ENCODE data around the gene FCRL5.
A peak's percentile ranks its signal among the peaks of the same experiment; 100 is the strongest.
"Not testable (repeated sequence)": the region's sequence is repeated elsewhere in the genome, so short reads cannot be mapped to it uniquely, and the experiment has no call there.

Gene FCRL5

DNA sequence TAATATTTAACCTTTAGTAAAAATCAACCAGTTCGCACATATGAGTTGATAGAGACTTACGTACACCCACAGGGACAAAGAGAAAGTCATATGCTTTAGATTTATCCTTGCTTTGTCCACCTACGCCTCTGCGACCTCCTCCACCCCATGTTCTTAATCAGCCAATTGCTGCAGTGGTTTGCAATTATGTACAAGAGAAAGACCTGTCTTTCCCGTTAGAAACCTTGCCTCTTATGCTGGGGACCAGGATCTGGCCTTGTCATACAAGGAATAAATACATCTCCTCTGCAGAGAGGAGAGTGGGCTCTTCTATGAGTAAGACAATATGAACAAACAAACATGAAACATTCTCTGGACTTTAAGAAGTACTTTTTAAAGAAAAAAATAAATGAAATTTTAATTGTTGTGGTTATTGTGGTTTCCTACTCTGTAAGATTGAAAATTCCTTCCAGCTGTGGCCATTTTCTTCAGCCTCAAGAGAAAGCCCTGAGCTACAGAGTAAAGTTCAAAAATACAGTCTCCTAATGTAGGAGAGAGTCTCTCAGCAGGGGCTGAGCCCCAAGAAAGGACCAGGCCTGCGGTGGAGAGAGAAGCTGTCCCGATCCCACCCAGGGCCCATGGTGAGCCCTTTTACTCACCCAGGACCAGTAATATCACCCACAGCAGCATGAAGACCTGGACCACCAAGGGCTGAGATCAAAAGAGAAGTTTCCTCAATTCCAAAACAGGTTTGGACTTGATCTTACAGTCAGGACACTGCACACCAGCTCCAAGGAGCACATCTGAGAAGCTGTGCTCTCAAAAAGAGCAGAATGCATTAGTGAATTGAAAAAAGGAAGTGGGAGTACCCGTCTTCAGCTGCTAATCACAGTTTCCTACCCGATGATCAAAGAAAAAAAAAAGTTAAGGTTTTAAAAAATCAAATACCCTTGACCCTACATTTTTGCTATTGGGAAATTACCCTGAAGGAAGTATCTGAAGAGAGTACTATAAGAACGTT is at the start of gene FCRL5:
FCRL5 (minus strand) TSS at position 822 of the 1,000 bp plus-strand sequence; CDS start at position 669, 153 bp downstream.
- DNase-seq (ENCODE audit: low spot score), result no peak

DNA sequence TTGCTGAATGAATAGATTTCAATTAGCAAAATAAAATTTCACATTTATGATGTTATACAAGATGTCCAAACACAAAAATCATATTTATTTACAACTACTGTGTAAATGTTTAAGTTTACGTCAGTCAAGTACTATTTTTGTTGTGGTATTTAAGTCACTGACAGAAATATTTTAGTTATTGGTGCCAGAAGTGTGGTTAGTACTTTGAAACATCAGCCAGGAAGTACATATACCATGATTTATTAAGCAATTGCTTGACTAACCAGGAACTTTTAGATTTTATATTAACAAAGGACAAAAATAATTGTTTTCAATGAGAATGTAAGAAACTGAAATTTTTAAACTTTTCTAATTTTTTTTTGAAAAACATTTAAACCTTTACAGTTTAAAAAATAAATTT is 47.9 kb upstream of the FCRL5 start:
- no peak for DNase-seq (ENCODE audit: low spot score)

DNA sequence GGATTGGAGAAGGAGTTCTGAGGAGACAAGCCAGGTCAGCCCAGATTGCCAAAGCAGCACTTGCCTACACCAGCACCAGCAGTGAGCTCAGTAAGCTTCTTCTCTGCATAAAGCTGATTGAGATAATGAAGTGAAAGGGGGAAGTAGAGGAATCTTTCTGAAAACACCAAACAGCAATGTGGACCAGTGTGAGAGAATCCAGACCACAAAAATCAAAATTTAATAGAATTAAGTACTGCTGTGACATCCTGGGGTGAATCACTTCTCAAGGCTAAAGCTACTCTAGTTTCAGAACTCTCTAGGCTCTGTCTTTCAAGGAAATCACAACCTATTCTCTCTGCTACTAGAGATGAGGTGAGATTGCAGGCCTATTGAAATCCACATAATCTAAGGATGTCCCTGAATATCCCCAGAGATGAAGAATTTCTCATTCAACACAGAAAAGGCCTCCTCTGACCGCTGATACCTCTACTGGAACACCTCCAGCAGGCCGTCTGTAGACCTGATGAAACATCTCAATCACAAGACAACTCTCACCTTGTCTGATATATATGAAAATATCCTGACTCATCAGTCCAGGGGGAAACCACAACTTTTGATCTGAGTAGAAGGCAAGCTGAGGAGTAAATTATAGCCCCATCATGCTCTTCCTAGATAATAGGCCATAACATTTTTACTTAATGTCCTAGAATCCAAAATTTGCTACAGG is 45.8 kb upstream of the FCRL5 start, which contains the start of gene FCRL4:
FCRL4 (minus strand) TSS at position 127 of the 709 bp plus-strand sequence. CDS start 141 bp downstream, outside the sequence.
- no peak for DNase-seq (ENCODE audit: low spot score)

DNA sequence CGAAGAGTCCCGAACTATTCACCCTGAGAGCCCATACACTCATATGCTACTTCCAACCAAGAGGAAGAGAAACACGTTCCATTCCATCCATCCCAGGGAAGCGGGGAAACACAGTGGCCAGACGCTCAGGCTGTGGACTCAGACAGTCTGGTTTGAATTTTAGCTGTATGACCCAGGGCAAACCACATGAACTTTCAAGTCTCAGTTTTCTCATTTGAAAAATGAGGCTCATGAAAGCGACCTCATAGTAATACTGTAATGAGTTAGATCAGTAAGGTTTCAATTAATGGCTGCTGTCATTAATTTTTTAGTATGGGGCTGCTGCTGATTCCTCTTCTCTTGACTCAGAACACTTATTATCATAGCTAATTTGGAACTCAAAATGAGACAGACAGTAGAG is 44.1 kb upstream of the FCRL5 start:
- DNase-seq (ENCODE audit: low spot score), result no peak

DNA sequence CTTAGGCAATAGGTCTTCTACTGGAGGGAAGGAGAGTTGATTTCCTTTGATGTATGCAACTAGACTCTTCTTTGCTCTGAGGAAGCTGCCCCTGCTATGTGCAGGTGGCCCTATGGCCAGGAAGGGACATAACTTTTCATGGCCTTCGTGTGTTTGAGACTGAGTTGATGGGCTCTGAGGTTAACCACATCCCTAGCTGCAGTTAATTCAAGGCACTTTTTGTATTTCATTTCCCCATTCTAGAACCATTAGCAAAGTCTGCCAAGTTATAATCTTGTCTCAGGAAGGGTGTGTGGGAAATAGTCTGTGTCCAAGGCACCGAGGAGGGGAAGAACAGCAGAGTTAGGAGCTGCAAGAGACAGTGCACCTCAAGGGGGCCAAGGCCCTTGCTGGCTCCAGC is 43.0 kb upstream of the FCRL5 start:
- DNase-seq (ENCODE audit: low spot score), result no peak

DNA sequence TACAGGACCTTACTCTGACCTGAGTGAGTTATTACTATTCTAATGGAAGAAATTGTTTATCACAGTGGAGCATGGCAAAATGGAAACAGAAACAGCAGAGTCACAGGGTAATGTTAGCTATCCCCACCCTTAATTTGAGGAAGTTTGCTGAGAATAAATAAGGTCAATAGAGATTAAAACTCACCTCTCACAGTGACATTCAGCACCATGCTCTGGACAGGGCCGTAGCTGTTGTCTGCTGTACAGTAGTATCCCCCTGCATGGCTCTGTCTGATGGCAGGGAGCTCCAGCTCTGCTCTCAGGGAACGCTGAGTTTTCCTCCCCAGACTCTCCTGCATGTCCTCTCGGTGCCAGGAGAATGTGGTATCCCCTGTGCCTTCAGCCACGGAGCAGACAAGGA is 33.7 kb upstream of the FCRL5 start:
- DNase-seq (ENCODE audit: low spot score), result no peak

DNA sequence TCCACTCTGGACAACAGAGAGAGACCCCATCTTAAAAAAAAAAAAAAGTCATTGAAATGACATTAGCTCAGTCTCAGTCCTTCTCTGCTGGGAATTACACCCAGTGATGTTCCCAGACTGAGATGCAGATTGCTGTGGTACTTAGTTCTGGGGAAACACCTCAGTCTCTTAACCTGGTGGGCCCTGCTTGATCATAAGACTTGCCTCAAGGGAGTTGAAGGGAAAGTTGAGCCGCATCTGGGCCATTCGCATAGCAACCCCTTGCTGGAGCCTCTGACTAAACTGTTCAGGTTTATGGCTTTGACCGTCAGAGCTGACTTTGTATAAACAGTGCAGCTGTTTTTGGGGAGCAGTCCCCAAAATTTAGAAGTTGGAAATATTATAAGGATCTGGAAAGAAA is 32.2 kb upstream of the FCRL5 start:
- no peak for DNase-seq (ENCODE audit: low spot score)

DNA sequence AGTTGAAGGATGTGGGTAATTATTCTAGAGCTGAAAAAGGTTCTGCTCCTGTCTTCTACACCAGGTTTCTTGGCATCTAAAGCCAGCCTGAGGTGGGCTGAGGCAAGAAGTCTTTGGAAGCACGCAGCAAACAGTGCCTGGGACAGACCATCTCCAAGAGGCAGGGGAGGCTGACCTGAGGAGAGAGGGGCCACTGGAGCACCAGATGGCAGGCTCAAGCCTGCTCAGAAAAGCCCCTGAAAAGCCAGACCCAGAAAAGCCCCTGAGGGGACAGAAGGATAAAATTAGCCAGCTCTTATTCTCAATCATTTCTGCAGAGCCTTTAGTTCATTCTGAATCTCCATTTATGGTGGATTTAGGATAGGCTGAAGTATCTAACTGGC is 28.5 kb upstream of the FCRL5 start:
- DNase-seq (ENCODE audit: low spot score), result no peak

DNA sequence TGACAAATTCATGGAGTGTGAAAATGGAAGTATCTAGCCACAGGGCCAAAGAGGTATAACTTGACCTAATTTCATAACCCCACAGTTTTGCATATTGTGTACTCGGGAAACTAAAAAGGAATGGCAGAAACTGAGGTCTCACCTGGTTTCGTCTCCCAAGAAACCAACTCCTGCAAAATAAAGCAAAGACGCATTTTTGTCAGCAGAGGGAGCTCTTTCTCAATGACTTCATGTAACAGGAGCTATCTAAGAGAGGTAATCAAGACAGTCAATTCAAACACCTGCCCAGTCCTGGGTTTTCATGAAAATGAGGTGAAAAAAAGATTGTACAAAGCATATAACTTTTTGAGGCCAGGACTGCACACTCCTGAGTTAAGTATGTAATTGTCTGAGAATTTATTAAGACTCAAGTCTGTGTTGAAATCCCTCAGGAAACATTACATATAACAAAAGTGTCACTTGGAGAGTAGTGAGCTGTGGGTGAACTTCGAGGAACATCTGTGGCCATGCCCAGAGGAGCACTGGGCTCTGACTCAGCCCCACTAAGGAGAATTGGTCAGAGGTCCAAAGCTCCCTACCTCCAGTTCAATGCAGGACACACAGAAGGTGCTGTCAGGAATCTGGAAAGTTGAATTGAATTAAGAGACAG is 28.0 kb upstream of the FCRL5 start:
- peak; percentile 77 for DNase-seq (ENCODE audit: low spot score)

DNA sequence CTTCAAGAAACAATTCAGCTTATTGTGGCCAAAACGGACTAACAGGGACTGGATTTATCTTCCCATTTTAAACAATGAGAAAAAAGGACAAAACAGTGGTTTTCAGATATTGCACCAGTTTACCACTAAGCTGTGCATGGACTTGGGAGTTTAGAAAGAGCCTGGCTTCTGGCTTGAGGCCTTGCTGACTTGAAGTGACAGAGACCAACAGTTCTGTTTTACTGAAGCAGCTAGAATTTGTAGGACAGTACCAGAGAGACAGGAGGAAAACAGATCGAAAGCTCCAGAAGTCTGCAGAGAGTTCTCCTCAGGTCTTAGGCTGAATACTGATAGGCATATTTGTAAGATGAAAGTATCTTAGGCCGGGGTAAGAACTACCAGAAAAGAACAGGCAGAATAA is 25.1 kb upstream of the FCRL5 start:
- DNase-seq (ENCODE audit: low spot score), result no peak

DNA sequence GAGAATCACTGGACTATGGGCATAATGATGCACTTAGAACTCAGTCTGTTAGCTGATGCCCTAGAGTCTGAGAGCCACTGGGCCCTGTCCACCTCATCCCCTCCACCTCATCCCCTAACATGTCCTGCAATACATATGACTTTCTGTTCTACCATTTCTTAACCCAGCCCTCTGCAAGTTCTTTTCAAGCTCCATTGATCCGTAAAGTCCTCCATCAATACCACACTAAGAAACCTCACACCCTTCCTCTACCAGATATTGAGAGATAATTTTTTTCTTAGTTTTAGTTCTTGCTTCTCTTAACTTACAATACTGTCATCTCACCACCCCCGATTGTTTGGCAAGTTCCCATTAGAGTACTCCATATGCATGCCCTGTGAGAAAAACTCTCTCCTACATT is 23.4 kb upstream of the FCRL5 start:
- no peak for DNase-seq (ENCODE audit: low spot score)

DNA sequence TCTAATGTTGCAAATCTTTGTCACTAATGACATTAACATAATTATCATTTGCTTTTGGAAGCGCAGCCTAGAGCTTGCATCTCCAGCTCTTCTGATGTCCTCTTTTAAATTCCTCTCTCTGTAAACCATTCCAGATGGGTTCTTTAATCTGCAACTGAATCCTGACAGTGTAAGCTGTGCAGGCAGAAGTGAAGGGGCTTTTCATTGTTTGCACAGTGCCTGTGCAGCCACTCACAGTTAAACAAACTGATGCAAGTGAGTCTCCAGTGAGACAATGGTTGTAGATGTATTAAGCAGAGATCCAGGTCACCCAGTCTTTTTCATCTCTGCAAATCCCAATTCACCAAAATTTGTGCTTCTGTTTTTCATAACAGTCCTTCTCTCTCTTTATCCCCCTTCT is 22.5 kb upstream of the FCRL5 start:
- no peak for DNase-seq (ENCODE audit: low spot score)

DNA sequence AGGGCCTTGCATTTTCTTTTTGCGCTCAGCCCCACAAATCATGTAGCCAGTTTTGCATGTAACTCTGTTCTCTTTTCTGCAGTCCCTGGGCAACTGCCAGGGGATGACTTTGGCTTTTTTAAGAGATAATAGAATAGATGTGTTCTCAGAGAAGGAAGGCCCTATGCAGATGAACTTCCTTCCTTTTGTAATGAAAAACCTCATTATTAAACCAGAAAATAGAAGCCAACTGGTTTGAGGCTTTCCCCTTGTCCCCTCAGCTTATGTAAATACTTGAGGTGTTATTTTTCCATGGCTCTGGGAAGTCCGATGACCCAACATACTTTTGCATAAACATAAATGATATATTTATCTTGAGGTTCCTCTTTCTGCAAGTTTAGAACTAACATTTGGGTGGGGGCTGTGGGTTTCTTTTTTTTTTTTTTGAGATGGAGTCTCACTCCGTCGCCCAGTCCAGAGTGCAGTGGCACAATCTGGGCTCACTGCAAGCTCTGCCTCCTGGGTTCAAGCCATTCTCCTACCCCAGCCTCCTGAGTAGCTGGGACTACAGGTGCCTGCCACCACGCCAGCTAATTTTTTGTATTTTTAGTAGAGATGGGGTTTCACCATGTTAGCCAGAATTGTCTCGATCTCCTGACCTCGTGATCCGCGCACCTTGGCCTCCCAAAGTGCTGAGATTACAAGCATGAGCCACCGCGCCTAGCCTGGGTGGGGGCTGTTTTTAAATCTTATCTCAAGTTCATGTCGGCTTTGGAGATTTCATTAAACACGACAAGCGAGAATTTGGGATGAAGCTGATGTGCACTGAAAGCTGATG is 14.4 kb upstream of the FCRL5 start:
- no peak for DNase-seq (ENCODE audit: low spot score)

DNA sequence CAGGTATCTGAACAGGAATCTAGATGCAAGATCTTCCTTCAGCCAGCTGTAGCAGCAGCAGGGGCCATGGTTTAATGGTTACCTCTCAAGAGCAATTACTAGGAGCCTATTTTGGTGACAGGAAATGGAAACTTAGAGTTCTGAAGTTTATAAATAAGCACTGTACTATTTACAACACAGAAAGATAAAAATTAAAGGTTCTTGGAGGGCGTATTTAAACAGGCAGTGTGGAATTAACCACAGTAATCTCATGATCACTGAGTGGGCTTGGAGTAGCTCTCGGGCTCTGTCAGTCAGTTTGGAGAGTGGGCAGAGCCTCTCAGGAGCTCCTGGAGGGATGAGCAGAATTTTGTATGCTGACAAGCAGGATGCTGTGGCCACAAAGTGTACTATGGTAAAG is 10.2 kb upstream of the FCRL5 start:
- no peak for DNase-seq (ENCODE audit: low spot score)

DNA sequence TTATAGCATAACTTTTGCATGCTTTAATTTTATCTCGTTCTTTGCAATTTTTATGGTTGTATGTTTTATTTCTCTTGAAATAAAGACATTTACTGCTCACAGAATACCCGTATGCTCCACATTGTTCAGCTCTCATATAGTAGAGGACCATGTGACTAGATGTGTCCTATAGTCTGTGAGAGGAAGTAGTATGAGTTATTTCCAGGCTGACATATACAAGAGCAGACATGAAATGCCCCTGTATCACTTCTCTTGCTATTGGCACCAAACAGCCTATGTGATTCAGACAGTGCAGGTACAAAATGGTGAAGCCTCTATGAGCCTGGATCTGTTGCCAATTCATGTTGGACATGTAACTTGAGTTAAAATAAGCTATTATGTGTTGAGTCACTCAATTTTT is 5.8 kb upstream of the FCRL5 start:
- DNase-seq (ENCODE audit: low spot score), result no peak

DNA sequence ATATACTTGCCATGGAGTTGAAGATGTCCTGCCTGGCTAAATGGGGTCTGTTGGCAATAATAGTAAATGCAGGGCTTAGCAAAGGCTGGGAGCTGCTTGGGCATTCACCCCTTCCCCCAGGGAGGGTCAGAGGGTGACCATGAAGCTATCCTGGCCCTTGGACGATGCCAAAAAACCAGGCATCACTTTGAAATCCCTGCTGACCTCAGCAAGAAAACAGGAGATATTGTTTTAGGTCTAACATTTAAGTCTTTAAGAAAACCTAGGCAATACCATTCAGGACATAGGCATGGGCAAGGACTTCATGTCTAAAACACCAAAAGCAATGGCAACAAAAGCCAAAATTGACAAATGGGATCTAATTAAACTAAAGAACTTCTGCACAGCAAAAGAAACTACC is 4.2 kb downstream of the FCRL5 start:
- not testable (repeated sequence) for DNase-seq (ENCODE audit: low spot score)

DNA sequence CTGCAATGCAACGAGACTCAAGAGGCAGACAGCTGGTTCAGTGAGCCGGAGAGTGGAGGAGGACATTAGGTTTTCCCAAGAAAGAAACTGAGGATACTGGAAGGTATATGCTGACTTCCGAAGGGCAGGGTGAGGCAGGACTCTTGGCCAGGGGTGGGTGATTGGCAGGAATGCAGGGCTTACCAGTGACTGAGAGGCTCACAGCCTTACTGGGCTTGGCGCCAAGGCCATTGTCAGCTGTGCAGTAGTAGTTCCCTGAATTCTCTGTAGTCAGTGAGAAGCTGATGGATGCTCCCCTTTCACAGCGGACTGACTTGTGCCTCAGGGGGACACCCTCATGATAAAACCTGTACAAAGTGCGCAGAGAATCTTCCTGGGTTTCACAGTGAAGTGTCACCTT is 9.6 kb downstream of the FCRL5 start:
- peak; percentile 58 for DNase-seq (ENCODE audit: low spot score)

DNA sequence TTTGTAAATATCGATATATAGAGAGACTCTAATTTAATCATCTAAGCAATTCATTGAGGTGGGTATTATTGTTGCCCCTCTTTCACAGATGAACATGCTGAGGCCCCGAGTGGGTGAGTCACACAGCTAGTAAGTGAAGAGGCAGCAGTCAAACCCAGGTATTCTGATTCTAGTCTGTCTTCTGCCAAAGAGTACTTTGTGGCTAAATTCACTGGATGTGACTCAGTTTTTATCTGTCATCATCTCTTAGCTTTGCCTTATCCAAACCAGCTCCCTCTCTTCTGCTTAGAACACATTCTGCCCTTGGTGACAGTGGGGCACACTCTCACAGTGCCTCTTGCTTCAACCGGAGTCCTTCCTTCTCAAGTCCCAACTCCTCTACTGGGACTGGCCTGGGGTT is 11.5 kb downstream of the FCRL5 start:
- no peak for DNase-seq (ENCODE audit: low spot score)

DNA sequence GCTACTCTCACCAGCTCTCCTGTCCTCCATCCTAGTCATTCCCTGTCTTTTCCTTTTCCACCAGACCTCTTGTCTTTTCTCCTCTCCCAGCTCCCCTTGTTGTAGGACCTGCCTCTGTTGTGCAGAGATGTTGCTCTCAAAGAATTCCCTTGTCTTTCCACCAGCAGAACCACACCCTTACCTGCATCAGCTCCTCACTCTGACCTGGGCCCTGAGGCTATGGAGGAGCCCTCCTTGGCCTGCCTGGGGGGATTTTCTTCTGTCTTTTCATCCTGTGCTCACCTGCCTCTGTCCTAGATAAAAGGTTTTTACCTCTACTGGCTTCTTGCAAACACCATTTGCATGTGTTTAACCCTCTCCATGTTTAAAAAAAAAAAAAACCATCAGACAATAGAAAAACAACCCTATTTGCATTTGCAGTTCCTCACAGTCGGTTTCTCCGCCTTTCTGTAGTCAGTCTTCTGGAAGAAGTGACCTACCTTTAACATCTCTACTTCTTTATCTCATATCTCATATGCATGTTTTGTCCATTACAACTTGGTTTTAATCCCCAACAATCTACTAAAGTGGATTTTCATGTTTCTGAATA is 12.1 kb downstream of the FCRL5 start:
- DNase-seq (ENCODE audit: low spot score), result no peak

DNA sequence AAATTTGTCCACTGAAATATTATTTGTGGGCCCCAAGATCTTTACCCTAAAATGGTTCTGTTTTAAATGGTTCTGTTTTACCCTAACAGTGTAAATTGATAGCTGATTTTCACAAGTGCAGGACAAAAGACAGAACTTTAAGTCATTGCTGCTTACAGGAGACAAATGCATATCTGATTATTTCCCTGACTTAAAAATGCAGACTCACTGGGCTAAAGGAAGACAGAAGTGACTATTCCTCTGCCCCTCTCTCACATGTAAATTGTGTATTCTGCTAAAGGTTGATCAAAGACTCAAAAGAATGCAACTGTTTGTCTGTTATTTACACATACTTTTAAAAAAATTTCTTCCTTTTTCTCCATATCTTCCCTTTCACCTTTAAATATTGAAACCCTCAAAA is 12.7 kb downstream of the FCRL5 start:
- no peak for DNase-seq (ENCODE audit: low spot score)

DNA sequence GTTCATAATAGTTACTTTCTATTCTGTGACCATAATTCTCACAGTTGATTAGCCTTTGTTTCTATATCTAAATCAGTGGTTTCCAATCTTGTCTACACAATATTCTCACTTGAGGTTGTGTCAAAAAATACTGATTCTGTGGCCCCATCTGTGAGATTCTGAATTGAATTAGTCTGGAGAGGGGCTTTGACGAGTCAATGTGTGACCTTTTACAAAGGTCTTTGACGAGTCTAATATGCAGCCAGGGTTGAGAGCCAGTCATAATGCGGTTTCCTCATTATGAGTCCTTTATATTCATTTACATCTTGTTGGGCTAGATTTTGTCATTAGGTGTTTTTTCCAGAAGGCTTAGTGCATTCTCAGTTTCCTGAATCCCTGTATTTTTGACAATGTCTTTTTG is 19.7 kb downstream of the FCRL5 start:
- no peak for DNase-seq (ENCODE audit: low spot score)
